Activated CD8-positive, alpha-beta memory T cell treated with anti-CD3 and anti-CD28 coated beads for 24 hours (primary cell): ENCODE results near the gene KLHL2.

ENCODE experiments used
- DNase-seq: peaks from one replicate; pipeline ENCODE4 v3.0.0-alpha.2; 2020

The KLHL2 gene

DNA sequence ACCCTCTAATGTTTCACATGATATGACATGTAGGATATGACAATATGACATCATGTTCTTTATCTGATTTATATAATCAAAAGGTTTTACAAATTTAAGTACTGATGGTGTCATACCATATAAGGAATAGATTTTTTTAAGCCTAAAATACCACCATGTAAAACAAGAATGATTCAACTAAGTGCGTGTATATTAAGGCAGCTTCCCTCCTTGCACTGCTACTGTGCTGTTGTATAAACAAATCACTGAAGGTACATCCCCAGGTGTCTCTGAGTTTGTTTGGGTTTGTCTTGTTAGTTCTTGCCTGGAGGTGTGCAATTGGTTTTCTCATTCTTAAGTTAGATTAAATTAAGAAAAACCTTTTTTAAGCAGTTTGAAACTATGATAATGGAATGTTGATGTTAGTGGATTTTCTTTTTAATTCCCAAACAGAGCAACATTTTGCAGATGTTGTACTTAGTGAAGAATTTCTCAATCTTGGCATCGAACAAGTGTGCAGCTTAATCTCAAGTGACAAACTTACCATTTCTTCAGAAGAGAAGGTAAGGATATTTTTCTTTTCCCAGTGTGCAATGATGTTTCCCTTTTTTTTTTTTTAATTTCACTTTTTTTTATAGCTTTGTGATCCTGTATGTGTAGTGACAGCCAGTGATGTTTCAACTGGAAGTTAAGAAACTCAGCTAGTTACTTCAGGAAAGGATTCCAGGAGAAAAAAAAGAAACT lies 86.7 kb downstream of the KLHL2 start:
- DNase-seq, result no peak

GRCh38 chr4:165294907-165295306 lies 87.5 kb downstream of the KLHL2 start:
- DNase-seq, result no peak

- no peak for DNase-seq
Observed at GRCh38 chr4:165297626-165298025, 90.3 kb downstream of the KLHL2 start.

DNA sequence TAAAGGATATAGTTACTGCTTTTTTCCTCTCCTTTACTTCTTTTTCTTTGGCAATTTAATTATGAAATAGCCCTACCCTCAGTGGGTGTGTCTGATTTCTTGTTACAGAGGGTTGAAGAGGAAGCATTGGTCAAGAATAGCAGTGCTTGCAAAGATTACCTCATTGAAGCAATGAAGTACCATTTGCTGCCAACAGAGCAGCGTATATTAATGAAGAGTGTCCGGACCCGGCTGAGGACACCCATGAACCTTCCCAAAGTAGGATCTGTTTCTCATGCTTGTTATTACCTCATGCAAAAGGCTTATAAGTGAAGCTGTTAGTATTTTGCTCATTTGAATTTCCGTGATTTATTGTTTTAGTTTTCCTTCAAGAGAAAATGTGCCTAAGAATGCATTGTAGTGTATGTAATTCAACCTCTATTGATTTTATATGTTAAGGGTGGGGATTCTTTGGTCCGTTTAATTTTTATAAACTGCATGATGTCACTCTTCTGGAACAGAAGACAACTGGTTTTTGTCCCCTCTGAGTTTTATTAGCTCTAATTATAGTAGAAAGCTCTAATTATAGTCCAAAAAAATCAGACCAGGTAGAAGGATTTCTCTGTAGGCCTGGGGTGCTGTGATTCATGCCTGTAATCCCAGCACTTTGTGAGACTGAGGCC lies 92.2 kb downstream of the KLHL2 start:
- no peak for DNase-seq

- no peak for DNase-seq
Observed at GRCh38 chr4:165301833-165302232, 94.5 kb downstream of the KLHL2 start.

GRCh38 chr4:165302658-165303057 lies 95.3 kb downstream of the KLHL2 start:
- DNase-seq, result no peak

DNA sequence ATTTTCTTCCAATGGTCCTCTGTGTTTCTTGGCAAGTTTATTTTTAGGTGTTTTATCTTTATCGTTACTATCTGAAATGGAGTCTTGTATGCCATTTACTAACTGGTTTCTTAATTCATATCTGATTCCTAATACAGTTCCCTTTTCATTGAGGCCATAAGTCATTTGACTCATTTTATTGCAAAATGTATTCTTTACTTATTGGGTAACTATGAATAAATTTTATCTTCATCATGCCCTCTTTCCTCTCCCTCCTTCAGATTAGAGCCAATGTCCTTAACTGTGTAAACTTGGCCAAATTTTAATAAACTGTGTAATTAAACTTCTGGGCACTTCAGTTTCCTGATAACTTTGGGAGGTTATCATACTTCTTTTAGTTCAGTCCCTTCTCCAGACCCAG lies 100.8 kb downstream of the KLHL2 start:
- no peak for DNase-seq

GRCh38 chr4:165308606-165309005 lies 101.2 kb downstream of the KLHL2 start:
- no peak for DNase-seq

DNA sequence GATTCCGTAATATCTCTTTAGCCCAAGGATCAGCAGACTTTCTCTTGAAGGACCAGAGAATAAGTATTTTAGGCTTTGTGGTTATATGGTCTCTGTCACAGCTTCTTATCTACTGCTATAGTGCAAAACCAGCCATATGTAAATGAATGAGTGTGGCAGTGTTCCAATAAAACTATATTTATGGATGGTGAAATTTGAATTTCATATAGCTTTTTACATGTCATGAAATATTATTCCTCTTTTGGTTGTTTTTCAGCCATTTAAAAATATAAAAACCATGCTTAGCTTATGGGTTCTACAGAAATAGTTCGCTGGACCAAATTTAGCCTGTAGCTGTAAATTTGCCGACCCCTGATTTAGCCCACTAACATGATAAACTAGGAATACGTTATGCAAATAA lies 102.1 kb downstream of the KLHL2 start:
- no peak for DNase-seq

DNA sequence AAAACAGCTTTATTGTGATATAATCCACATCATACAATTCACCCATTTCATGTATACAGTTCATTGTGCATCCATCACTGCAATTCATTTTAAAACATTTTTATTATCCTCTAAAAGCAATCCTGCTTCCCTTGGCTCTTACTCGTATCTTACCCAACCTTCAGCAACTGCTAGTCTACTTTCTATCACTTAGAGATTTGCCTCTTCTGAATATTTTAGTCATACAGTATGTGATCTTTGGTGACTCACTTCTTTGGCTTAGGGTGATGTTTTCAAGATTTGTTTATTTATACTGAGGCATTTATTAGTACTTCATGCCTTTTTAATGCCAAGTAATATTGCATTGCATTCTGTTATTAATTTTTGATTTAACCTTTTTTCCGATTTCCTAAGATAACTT lies 105.1 kb downstream of the KLHL2 start:
- no peak for DNase-seq

- no peak for DNase-seq
Observed at GRCh38 chr4:165319030-165319429, 111.7 kb downstream of the KLHL2 start.

GRCh38 chr4:165319509-165319908 lies 112.1 kb downstream of the KLHL2 start:
- DNase-seq, result no peak

DNA sequence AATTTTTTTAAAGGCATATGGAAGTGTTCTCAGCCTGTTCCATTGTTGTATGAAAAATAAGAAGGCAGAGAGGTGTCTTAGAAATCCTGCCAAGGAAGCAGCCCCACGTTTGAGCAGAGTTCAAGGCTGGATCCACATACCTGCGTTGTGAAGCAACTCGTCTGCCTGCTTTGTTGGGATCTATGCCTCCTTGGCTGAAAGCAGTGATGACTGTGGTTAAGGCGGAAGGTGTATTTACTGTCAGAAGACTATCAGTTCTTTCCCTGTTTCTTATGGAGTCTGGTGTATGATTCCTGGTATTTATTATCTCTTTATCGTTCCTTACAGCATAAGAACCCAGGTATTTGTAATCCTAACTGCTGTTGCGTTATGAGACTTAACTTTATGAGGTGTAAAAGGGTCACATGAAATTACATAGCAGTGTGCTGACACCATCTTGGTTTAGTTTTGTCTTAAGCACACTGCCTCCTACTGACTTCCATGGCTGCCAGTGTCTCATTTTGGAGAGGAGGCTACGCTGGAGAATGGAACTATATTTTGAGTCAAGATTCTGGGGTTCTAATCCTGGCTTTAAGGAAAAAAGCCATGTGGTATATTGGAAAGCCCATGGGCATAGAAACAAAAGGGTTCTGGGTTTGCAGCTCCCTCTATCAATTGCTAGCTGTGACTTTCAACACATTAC lies 117.0 kb downstream of the KLHL2 start:
- no peak for DNase-seq

DNA sequence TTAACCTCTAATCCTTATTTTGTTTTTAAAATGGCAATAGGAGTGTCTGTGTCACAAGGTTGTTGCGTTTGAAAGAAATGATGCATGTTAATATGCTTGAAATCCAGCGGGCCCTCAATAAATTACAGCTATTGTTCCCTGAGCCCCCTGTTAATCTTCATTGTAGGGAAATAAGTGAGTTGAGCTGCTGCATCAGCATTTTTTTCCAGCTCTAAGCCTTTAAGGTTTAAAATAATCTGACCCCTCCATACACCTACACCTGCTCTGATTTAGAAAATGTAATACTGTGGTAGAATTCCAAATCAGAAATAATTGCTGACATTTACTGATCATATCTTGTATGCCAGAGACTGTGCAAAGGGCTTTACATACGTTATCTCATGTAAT lies 117.5 kb downstream of the KLHL2 start:
- DNase-seq, result no peak

GRCh38 chr4:165325732-165326512 lies 118.6 kb downstream of the KLHL2 start:
- no peak for DNase-seq

- no peak for DNase-seq
Observed at GRCh38 chr4:165326831-165327210, 119.5 kb downstream of the KLHL2 start.

GRCh38 chr4:165327211-165328100 lies 120.1 kb downstream of the KLHL2 start, which contains the start of gene MSMO1:
TSS of gene MSMO1 (plus strand) at chr4:165327669. CDS start at chr4:165333371, 5,702 bp downstream.
- DNase-seq, result peak; percentile 97

GRCh38 chr4:165328101-165328425 lies 120.7 kb downstream of the KLHL2 start:
- DNase-seq, result no peak

- DNase-seq, result no peak
Observed at GRCh38 chr4:165328708-165329107, 121.3 kb downstream of the KLHL2 start.

GRCh38 chr4:165330071-165330470 lies 122.7 kb downstream of the KLHL2 start:
- DNase-seq, result no peak

DNA sequence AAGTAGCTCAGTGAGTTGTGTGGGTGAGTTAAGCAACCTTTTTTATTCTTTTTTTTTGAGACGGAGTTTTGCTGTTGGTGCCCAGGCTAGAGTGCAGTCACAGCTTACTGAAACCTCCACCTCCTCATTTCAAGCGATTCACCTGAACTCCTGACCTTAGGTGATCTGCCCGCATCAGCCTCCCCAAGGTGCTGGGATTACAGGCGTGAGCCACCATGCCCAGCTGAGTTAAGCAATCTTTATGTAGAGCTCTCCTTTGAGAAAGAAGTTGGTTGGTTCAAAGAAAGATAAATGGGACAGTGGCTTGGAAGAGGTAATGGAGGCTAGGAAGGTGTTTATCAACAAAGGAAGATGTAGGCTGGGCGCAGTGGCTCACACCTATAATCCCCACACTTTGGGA lies 123.3 kb downstream of the KLHL2 start:
- no peak for DNase-seq

DNA sequence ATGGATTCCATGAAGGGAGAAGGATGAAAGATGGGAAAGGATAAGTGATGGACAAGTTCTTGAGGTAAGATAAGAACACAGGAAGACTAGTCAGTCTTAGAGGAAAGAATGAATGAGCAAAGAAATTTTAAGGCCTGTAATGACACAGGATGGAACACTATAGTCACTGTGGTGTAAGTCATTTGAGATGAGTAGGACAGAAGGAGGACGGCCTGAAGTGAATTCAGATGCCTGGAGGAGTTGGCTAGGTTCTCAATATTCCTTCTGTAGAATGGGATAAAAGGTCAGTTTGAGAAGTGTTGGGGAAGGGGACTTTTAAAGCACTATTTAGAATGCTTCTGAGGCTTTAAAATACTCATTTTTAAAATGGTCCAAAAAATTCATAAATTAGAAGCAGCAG lies 124.0 kb downstream of the KLHL2 start:
- no peak for DNase-seq
